GM13976 (cell line): ENCODE results near the gene POGLUT2.

Experiments
- DNase-seq: peaks from one replicate; pipeline ENCODE4 v3.0.0; 2012; ENCODE audit warnings: low spot score
- in situ Hi-C: fragments of 300-500 bp; cut with MboI; formaldehyde crosslinking; loops from one replicate; pipeline ENCODE4 v1.12.0; 2022; ENCODE audit warnings: low sequenced_read_pairs, mixed read lengths, inconsistent platforms; ENCODE audit not compliant: unreplicated experiment
- TF ChIP-seq, protein P1 (sequence below): IDR thresholded peaks from 2 replicates; pipeline ENCODE4 v1.5.1; 2012; ENCODE audit warnings: borderline replicate concordance, mild to moderate bottlenecking; ENCODE audit not compliant: insufficient read depth; ENCODE audit errors: extremely low read depth, missing control alignments, control extremely low read depth

Gene POGLUT2

DNA sequence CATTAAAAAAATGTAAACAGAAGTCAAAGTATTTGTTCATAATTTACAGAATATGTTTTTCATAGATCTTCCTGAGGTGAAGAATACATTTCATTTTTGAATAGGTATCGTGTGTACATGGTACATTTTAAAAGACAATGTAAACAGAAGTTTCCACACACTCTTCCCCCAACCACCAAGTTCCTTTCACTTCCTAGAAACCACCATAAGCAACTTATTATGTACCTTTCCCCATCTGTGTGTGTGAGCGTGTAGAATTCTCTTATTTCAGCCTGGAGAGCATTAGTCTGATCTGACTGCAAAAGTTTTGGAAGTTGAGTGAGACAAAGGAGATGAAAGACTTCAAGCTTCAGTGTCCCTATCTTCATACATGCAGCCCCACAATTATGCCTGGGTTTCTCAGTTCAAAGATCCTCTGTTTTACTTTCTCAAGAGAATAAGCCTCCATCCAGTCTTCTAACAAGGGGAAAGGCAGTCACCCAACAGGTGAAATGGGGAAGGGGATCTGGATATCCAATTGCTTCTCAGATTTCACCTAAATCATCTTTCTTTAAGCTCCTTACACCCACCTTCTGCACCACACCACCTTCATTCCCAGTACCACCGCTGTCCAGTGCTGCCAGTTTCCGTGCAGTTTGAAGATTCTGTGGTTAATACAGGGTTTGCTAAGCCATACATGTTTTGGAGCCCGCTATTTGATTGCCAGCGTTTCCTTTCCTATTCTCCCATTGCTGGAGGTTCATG is 27.3 kb downstream of the POGLUT2 start:
- no peak for DNase-seq
- TF ChIP-seq, protein P1, sequence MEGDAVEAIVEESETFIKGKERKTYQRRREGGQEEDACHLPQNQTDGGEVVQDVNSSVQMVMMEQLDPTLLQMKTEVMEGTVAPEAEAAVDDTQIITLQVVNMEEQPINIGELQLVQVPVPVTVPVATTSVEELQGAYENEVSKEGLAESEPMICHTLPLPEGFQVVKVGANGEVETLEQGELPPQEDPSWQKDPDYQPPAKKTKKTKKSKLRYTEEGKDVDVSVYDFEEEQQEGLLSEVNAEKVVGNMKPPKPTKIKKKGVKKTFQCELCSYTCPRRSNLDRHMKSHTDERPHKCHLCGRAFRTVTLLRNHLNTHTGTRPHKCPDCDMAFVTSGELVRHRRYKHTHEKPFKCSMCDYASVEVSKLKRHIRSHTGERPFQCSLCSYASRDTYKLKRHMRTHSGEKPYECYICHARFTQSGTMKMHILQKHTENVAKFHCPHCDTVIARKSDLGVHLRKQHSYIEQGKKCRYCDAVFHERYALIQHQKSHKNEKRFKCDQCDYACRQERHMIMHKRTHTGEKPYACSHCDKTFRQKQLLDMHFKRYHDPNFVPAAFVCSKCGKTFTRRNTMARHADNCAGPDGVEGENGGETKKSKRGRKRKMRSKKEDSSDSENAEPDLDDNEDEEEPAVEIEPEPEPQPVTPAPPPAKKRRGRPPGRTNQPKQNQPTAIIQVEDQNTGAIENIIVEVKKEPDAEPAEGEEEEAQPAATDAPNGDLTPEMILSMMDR, result no peak
- in situ Hi-C loops, result loop anchor here (10.0 kb wide), 1 partner anchor 177 kb away; the partner anchor contains the start of gene TPP2

- no peak for DNase-seq
- TF ChIP-seq, protein P1, result no peak
- in situ Hi-C loops, result loop anchor here (10.0 kb wide), 1 partner anchor 176 kb away; the partner anchor contains the start of gene TPP2
Observed at GRCh38 chr13:102770435-102770834, 28.3 kb downstream of the POGLUT2 start.

GRCh38 chr13:102769679-102770078 is 29.1 kb downstream of the POGLUT2 start:
- DNase-seq, result no peak
- TF ChIP-seq, protein P1, result no peak
- in situ Hi-C loops, result loop anchor here (10.0 kb wide), 1 partner anchor 175 kb away; the partner anchor contains the start of gene TPP2

GRCh38 chr13:102768909-102769308 is 29.9 kb downstream of the POGLUT2 start:
- in situ Hi-C loops, result no loop called here
- DNase-seq, result no peak
- TF ChIP-seq, protein P1, result no peak

GRCh38 chr13:102763741-102764140 is 35.0 kb downstream of the POGLUT2 start:
- DNase-seq, result no peak
- in situ Hi-C loops, result no loop called here
- TF ChIP-seq, protein P1, result no peak

GRCh38 chr13:102761071-102761470 is 37.7 kb downstream of the POGLUT2 start:
- no peak for DNase-seq
- TF ChIP-seq, protein P1, result no peak
- in situ Hi-C loops, result no loop called here
